HL-60 (cell line): ENCODE data around the gene SLC23A2.

Experiments used
- CTCF ChIP-seq: IDR thresholded peaks from one replicate; pipeline ENCODE4 v1.5.1; 2011; ENCODE audit warnings: low read length, control low read depth, inconsistent platforms; ENCODE audit not compliant: insufficient read depth
- GABPA ChIP-seq: IDR thresholded peaks from 2 replicates; pipeline ENCODE4 v1.6.1; 2012; ENCODE audit warnings: low read depth
- POLR2AphosphoS5 ChIP-seq: IDR thresholded peaks from 2 replicates; pipeline ENCODE4 v1.6.1; 2012; ENCODE audit warnings: low read depth
- REST ChIP-seq: IDR thresholded peaks from 2 replicates; pipeline ENCODE4 v1.6.1; 2012; ENCODE audit warnings: low read depth; ENCODE audit not compliant: insufficient replicate concordance

- TF ChIP-seq CTCF (no peak), POLR2AphosphoS5 (no peak), GABPA (no peak), REST (no peak)
These were observed 23.7 kb upstream of the SLC23A2 start for GRCh38 chr20:5024982-5025381.
